CD4-positive, alpha-beta T cell (primary cell): ENCODE data around the gene REEP1. TPM values are rescaled to one million over a fixed set of nuclear protein-coding genes. Genes with fewer than 3 reads are reported as not detected.

Source experiments
- ATAC-seq: fragments of 200-7000 bp; cut with Tn5 transposase; one replicate; pipeline ENCODE4 v1.10.0; 2022; ENCODE audit warnings: mild to moderate bottlenecking; ENCODE audit not compliant: poor library complexity
- CTCF ChIA-PET: fragments of 350-600 bp; sonication (Branson Sonifier 250); formaldehyde crosslinking; loops from one replicate; lab custom pipeline; 2021; ENCODE audit warnings: antibody characterized with exemption, inconsistent platforms; lab: Charles Lee
- POLR2A ChIA-PET: fragments of 350-600 bp; sonication (Branson Sonifier 250); formaldehyde crosslinking; loops from one replicate; lab custom pipeline; 2021; ENCODE audit warnings: antibody characterized with exemption, inconsistent platforms; lab: Charles Lee
- DNase-seq, 14 experiments: peaks; one replicate each; pipeline ENCODE4 v3.0.0-alpha.2; 2013 to 2020; ENCODE audit warnings: mixed read lengths in 2 of 14
- H3K27ac ChIP-seq, 2 donors: one replicate each; pipeline versions ENCODE4 v1.5.1 to v1.7.0; 2013; ENCODE audit warnings: low read length in 2 of 2, low read depth in 1 of 2, mild to moderate bottlenecking in 1 of 2
- H3K27me3 ChIP-seq, 2 experiments: 1 replicate in 1 of 2; 2 replicates in 1 of 2; pipeline versions ENCODE4 v1.6.1 to v1.7.0; 2013; ENCODE audit warnings: low read length in 2 of 2, control low read depth in 1 of 2, mild to moderate bottlenecking in 1 of 2, moderate library complexity in 1 of 2; ENCODE audit not compliant: insufficient read depth in 2 of 2, control insufficient read depth in 1 of 2
- H3K36me3 ChIP-seq: one replicate; pipeline ENCODE4 v1.6.1; 2013; ENCODE audit warnings: low read length, control low read depth; ENCODE audit not compliant: insufficient read depth
- H3K4me1 ChIP-seq: one replicate; pipeline ENCODE4 v1.6.1; 2013; ENCODE audit warnings: low read length, control low read depth; ENCODE audit not compliant: insufficient read depth
- H3K4me3 ChIP-seq: one replicate; pipeline ENCODE4 v1.5.1; 2013; ENCODE audit warnings: mild to moderate bottlenecking, low read length, moderate library complexity
- H3K9me3 ChIP-seq, 2 experiments: 1 replicate in 1 of 2; 2 replicates in 1 of 2; pipeline versions ENCODE4 v1.6.1 to v1.7.0; 2013; ENCODE audit warnings: low read length in 2 of 2, mild to moderate bottlenecking in 2 of 2, control low read depth in 1 of 2, moderate library complexity in 1 of 2; ENCODE audit not compliant: control insufficient read depth in 1 of 2, insufficient read depth in 1 of 2
- H3K27ac Mint-ChIP-seq: one replicate; pipeline ENCODE4 v1.8.0; 2020; ENCODE audit warnings: mixed read lengths
- H3K27me3 Mint-ChIP-seq: one replicate; pipeline ENCODE4 v1.8.0; 2021; ENCODE audit warnings: mixed read lengths
- H3K36me3 Mint-ChIP-seq: one replicate; pipeline ENCODE4 v1.8.0; 2021; ENCODE audit warnings: low read depth, mixed read lengths
- H3K4me1 Mint-ChIP-seq: one replicate; pipeline ENCODE4 v1.8.0; 2021; ENCODE audit warnings: low read depth, mixed read lengths
- H3K4me3 Mint-ChIP-seq: one replicate; pipeline ENCODE4 v1.8.0; 2020; ENCODE audit warnings: mild to moderate bottlenecking, mixed read lengths
- H3K9me3 Mint-ChIP-seq: one replicate; pipeline ENCODE4 v1.8.0; 2020; ENCODE audit warnings: mixed read lengths
- intact Hi-C, 2 experiments: fragments of 100-400 bp; cut with DNase I in 1 of 2; cut with micrococcal nuclease in 1 of 2; formaldehyde crosslinking; loops; one replicate each; pipeline versions ENCODE4 v1.15.1 to v1.9.0; 2023 to 2025; cut with DNase I, micrococcal nuclease
- total RNA-seq, 174 experiments: library from RNA in 2 of 174; stranded (reverse) in 2 of 174; gene quantifications; one replicate each; pipeline ENCODE4 v1.2.3 and lab custom pipeline; 2021 to 2026
- TF ChIP-seq, protein P1 (sequence below): fragments of 200-600 bp; IDR thresholded peaks from one replicate; pipeline ENCODE4 v1.8.0; 2022; ENCODE audit warnings: antibody characterized with exemption, mild to moderate bottlenecking

REEP1 gene
- total RNA-seq, 2 experiments from 2014 or later, result not detected

DNA sequence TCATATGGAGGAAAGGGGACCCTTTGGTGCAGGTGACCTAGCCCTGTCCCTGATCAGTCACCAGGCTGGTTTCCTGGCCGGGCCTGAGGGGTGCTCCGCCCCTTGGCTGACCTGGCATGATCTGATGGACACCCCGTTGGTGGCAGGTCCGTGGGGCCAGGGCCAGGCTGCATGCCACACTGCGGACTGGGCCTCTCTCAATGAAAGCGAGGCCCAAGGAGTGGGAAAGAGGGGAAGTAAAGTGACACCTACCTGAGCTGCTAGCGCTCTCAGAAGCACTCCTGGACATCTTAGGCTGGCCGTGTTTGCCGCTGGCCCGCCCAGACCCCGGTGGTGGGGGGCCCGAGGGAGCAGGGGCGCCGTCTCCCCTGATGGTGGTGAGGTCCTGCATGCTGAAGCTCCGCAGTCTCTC, 105.0 kb downstream of the REEP1 start:
- H3K27ac Mint-ChIP-seq, result no peak overlapping the region
- intact Hi-C loops, result no loop called here
- ATAC-seq, result no peak
- Histone ChIP-seq H3K36me3 (no peaks in the 10 kb centered on the region), H3K4me1 (no peaks in the 10 kb centered on the region), H3K27me3 (no peaks in the 10 kb centered on the region), H3K9me3 (no peaks in the 10 kb centered on the region), H3K27ac (no peak overlapping the region), H3K4me3 (no peak overlapping the region)
- ChIA-PET CTCF (no interaction called here), POLR2A (no interaction called here)
- H3K4me3 Mint-ChIP-seq, result no peak overlapping the region
- H3K4me1 Mint-ChIP-seq, result no peaks in the 10 kb centered on the region
- no peaks in the 10 kb centered on the region for H3K27me3 Mint-ChIP-seq
- TF ChIP-seq, protein P1, sequence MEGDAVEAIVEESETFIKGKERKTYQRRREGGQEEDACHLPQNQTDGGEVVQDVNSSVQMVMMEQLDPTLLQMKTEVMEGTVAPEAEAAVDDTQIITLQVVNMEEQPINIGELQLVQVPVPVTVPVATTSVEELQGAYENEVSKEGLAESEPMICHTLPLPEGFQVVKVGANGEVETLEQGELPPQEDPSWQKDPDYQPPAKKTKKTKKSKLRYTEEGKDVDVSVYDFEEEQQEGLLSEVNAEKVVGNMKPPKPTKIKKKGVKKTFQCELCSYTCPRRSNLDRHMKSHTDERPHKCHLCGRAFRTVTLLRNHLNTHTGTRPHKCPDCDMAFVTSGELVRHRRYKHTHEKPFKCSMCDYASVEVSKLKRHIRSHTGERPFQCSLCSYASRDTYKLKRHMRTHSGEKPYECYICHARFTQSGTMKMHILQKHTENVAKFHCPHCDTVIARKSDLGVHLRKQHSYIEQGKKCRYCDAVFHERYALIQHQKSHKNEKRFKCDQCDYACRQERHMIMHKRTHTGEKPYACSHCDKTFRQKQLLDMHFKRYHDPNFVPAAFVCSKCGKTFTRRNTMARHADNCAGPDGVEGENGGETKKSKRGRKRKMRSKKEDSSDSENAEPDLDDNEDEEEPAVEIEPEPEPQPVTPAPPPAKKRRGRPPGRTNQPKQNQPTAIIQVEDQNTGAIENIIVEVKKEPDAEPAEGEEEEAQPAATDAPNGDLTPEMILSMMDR, result no peak
- DNase-seq, result no peak
- H3K36me3 Mint-ChIP-seq, result no peaks in the 10 kb centered on the region
- H3K9me3 Mint-ChIP-seq, result no peaks in the 10 kb centered on the region

DNA sequence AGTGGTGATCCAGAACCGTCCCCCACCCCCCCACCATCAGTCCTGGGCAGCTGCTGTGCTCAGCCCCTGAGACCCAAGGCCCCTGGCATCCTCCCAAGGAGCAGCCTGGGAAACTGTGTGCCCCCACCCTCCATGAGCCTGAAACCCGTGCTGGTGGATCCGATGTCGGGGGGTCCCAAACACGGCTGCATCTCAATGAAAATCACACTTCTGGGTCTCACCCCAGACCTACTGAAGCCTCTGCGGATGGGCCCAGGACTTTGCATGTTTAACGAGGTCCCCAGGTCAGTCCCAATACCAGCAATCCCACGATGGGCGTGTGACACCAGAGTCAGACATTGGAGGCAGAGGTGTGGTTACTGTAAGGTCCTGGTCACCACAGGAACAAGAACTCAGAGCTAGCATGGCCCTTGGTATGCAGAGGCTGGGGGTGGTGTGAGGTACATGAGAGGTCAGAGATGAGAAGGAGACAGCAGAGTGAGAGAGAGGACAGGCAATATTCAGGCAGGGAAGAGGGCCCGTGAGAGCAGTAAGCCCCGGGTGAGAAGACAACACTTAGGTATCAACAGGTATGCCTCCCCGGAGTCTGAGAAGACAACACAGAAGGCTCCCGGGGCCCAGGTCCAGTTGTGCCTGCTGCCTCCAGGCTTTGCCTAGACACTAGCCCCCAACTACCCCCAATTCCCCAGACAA, 105.6 kb downstream of the REEP1 start:
- Mint-ChIP-seq H3K27me3 (no peaks in the 10 kb centered on the region), H3K27ac (no peak overlapping the region), H3K4me1 (no peaks in the 10 kb centered on the region), H3K36me3 (no peaks in the 10 kb centered on the region), H3K9me3 (no peaks in the 10 kb centered on the region), H3K4me3 (no peak overlapping the region)
- H3K27me3 ChIP-seq, result no peaks in the 10 kb centered on the region
- ATAC-seq (no peak), DNase-seq (no peak)
- H3K36me3 ChIP-seq, result no peaks in the 10 kb centered on the region
- POLR2A ChIA-PET, result no interaction called here
- H3K27ac ChIP-seq, result no peak overlapping the region
- H3K9me3 ChIP-seq, result no peaks in the 10 kb centered on the region
- H3K4me1 ChIP-seq, result no peaks in the 10 kb centered on the region
- CTCF ChIA-PET, result no interaction called here
- H3K4me3 ChIP-seq, result no peak overlapping the region
- TF ChIP-seq, protein P1, result no peak
- intact Hi-C loops, result no loop called here

DNA sequence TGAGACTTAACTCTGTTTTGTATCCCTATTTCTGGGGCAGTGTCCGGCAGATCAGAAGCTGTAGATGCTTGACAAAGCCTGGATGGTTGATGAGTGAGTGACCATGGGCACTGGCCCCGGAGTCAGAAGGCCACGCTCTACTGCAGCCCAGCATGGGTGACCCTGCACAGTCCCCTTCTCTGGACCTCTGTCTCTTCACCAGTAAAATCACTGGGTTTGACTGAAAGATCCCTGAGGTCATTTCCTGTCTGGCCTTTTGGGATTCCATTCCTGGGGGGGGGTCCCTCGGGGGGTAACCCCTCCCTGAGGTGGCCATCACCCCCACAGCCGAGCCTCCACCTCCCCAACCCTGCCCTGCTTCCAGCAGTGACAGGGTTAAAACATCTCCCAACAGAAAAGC, 106.5 kb downstream of the REEP1 start:
- Histone ChIP-seq H3K27ac (no peak overlapping the region), H3K9me3 (no peaks in the 10 kb centered on the region), H3K36me3 (no peaks in the 10 kb centered on the region), H3K27me3 (no peaks in the 10 kb centered on the region), H3K4me3 (no peak overlapping the region), H3K4me1 (no peaks in the 10 kb centered on the region)
- DNase-seq (no peak), ATAC-seq (no peak)
- ChIA-PET CTCF (no interaction called here), POLR2A (no interaction called here)
- intact Hi-C loops, result no loop called here
- Mint-ChIP-seq H3K36me3 (no peaks in the 10 kb centered on the region), H3K27me3 (no peaks in the 10 kb centered on the region), H3K27ac (no peak overlapping the region), H3K9me3 (no peaks in the 10 kb centered on the region), H3K4me1 (no peaks in the 10 kb centered on the region), H3K4me3 (no peak overlapping the region)
- TF ChIP-seq, protein P1, result no peak
